SK-N-SH treated with all-trans-retinoic acid at 6 μM for 48 hours (cell line): ENCODE measurements around the gene TAS2R13.

ENCODE experiments used
- BACH2 ChIP-seq: fragments of 250-450 bp; sonication (Bioruptor Pico); IDR thresholded peaks from 2 replicates; pipeline ENCODE4 v1.9.0; 2021; ENCODE audit warnings: mild to moderate bottlenecking, borderline replicate concordance
- ISL1 ChIP-seq: fragments of 250-450 bp; sonication (Bioruptor Pico); IDR thresholded peaks from 2 replicates; pipeline ENCODE4 v2.1.2; 2022; ENCODE audit warnings: mild to moderate bottlenecking, moderate library complexity
- OSR1 ChIP-seq: fragments of 250-450 bp; sonication (Bioruptor Pico); IDR thresholded peaks from 2 replicates; pipeline ENCODE4 v1.8.0; 2022; ENCODE audit warnings: moderate library complexity, mild to moderate bottlenecking, inconsistent platforms
- PATZ1 ChIP-seq: fragments of 250-450 bp; sonication (Bioruptor Pico); IDR thresholded peaks from 2 replicates; pipeline ENCODE4 v1.8.0; 2020; ENCODE audit warnings: mild to moderate bottlenecking, moderate library complexity, borderline replicate concordance
- POU6F1 ChIP-seq: fragments of 250-450 bp; sonication (Bioruptor Pico); IDR thresholded peaks from 2 replicates; pipeline ENCODE4 v1.8.0; 2021; ENCODE audit warnings: low read depth, mild to moderate bottlenecking, moderate library complexity, borderline replicate concordance
- ZC3H10 ChIP-seq: fragments of 250-450 bp; sonication (Bioruptor Pico); IDR thresholded peaks from 2 replicates; pipeline ENCODE4 v1.5.1; 2021; ENCODE audit warnings: mild to moderate bottlenecking, moderate library complexity
- ZFP30 ChIP-seq: fragments of 450-650 bp; formaldehyde crosslinking; IDR thresholded peaks from 2 replicates; pipeline ENCODE4 v1.5.0; 2022; ENCODE audit warnings: mild to moderate bottlenecking, moderate library complexity
- ZNF565 ChIP-seq: fragments of 450-650 bp; formaldehyde crosslinking; conservative IDR thresholded peaks from 2 replicates; pipeline ENCODE4 v1.5.0; 2020; ENCODE audit warnings: low read depth, mild to moderate bottlenecking, moderate library complexity
- ZNF8 ChIP-seq: fragments of 450-650 bp; formaldehyde crosslinking; IDR thresholded peaks from 2 replicates; pipeline ENCODE4 v1.5.0; 2020; ENCODE audit warnings: mild to moderate bottlenecking, moderate library complexity
- TF ChIP-seq, protein P1 (sequence below): fragments of 250-450 bp; sonication (Bioruptor Pico); IDR thresholded peaks from 2 replicates; pipeline ENCODE4 v1.5.1; 2020; ENCODE audit warnings: low read depth, mild to moderate bottlenecking, moderate library complexity

DNA sequence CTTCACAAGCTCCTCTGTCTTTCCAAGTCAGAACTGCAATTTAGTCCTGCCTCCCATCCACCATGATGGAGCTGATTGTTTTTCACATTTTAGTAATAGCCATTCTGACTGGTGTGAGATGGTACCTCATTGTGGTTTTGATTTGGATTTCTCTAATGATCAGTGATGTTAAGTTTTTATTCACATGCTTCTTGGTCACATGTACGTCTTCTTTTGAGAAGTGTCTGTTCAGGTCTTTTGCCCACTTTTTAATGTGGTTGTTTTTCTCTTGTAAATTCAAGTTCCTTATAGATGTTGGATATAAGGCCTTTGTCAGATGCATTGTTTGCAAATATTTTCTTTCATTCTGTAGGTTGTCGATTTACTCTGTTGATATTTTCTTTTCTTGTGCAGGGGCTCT is 33.8 kb upstream of the TAS2R13 start:
- TF ChIP-seq ZNF565 (CRISPR knock-in tag) = no peak
- TF ChIP-seq ZFP30 = no peak
- TF ChIP-seq, protein P1, sequence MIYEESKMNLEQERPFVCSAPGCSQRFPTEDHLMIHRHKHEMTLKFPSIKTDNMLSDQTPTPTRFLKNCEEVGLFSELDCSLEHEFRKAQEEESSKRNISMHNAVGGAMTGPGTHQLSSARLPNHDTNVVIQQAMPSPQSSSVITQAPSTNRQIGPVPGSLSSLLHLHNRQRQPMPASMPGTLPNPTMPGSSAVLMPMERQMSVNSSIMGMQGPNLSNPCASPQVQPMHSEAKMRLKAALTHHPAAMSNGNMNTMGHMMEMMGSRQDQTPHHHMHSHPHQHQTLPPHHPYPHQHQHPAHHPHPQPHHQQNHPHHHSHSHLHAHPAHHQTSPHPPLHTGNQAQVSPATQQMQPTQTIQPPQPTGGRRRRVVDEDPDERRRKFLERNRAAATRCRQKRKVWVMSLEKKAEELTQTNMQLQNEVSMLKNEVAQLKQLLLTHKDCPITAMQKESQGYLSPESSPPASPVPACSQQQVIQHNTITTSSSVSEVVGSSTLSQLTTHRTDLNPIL = no peak
- no peak for TF ChIP-seq ZNF8 (CRISPR knock-in tag)
- TF ChIP-seq ISL1 (CRISPR knock-in tag) = no peak
- no peak for TF ChIP-seq PATZ1
- no peak for TF ChIP-seq ZC3H10 (CRISPR knock-in tag)
- TF ChIP-seq POU6F1 (CRISPR knock-in tag) = no peak
- no peak for TF ChIP-seq OSR1 (CRISPR knock-in tag)
- TF ChIP-seq BACH2 (CRISPR knock-in tag) = no peak
